Lower leg skin (tissue), 3 donors: ENCODE results near the gene AMFR.

Experiments used
- CTCF ChIP-seq, 3 donors: fragments of 450-650 bp; IDR thresholded peaks; one replicate each; pipeline ENCODE4 v1.5.1; 2016; ENCODE audit warnings: antibody characterized with exemption in 3 of 3, mild to moderate bottlenecking in 3 of 3, moderate library complexity in 2 of 3
- POLR2A ChIP-seq, 2 donors: fragments of 450-650 bp; IDR thresholded peaks; one replicate each; pipeline ENCODE4 v1.6.1; 2016 to 2017; ENCODE audit warnings: antibody characterized with exemption in 2 of 2, mild to moderate bottlenecking in 1 of 2, moderate library complexity in 1 of 2

GRCh38 chr16:56349711-56350161, 75.6 kb downstream of the AMFR start:
- TF ChIP-seq CTCF (IDR thresholded peaks at IDR 0.05) = no peak
- TF ChIP-seq POLR2A (IDR thresholded peaks at IDR 0.05) = no peak
